Uterus (tissue), 2 donors: ENCODE data around the gene CDC42EP2.

ENCODE experiments used
- POLR2A ChIP-seq, 2 donors: fragments of 450-650 bp; IDR thresholded peaks; one replicate each; pipeline ENCODE4 v1.6.1; 2016; ENCODE audit warnings: antibody characterized with exemption in 2 of 2, mild to moderate bottlenecking in 1 of 2, moderate library complexity in 1 of 2
- TF ChIP-seq, protein P1 (sequence below), 4 experiments: fragments of 200-600 bp in 2 of 4; fragments of 450-650 bp in 2 of 4; sonication (generic) in 2 of 4; IDR thresholded peaks; one replicate each; pipeline ENCODE4 v1.5.1; 2016 to 2019; ENCODE audit warnings: antibody characterized with exemption in 4 of 4, mild to moderate bottlenecking in 2 of 4, moderate library complexity in 1 of 4

DNA sequence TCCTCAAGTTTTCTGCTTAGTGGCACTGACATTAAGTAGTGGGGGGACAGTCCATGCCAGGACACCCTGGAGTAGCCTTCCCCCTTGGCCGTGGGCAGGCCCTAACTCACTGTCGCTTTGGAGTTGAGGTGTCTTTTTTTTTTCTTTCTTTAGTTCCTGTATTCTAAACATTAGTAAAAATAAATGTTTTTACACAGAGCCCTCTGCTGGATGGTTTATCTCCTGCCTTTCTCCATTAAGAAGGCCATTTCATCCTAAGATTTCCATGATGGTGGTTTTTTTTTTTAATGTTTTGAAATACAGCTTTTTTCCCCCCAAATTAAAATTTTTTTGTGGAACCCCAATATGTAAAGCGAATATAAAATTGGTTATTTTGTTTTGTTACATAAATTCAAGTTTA, 38.1 kb downstream of the CDC42EP2 start:
- TF ChIP-seq, protein P1, sequence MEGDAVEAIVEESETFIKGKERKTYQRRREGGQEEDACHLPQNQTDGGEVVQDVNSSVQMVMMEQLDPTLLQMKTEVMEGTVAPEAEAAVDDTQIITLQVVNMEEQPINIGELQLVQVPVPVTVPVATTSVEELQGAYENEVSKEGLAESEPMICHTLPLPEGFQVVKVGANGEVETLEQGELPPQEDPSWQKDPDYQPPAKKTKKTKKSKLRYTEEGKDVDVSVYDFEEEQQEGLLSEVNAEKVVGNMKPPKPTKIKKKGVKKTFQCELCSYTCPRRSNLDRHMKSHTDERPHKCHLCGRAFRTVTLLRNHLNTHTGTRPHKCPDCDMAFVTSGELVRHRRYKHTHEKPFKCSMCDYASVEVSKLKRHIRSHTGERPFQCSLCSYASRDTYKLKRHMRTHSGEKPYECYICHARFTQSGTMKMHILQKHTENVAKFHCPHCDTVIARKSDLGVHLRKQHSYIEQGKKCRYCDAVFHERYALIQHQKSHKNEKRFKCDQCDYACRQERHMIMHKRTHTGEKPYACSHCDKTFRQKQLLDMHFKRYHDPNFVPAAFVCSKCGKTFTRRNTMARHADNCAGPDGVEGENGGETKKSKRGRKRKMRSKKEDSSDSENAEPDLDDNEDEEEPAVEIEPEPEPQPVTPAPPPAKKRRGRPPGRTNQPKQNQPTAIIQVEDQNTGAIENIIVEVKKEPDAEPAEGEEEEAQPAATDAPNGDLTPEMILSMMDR (IDR thresholded peaks at IDR 0.05): no peak
- TF ChIP-seq POLR2A (IDR thresholded peaks at IDR 0.05): no peak
